SK-N-MC (cell line): ENCODE results near the gene CALN1.

Source experiments
- EZH2 ChIP-seq: fragments of 200-600 bp; sonication (generic); IDR thresholded peaks from one replicate; pipeline ENCODE4 v1.6.1; 2017; ENCODE audit warnings: antibody characterized with exemption
- POLR2AphosphoS5 ChIP-seq: IDR thresholded peaks from 2 replicates; pipeline ENCODE4 v1.6.1; 2012; ENCODE audit warnings: mild to moderate bottlenecking, low read depth, low read length, borderline replicate concordance

DNA sequence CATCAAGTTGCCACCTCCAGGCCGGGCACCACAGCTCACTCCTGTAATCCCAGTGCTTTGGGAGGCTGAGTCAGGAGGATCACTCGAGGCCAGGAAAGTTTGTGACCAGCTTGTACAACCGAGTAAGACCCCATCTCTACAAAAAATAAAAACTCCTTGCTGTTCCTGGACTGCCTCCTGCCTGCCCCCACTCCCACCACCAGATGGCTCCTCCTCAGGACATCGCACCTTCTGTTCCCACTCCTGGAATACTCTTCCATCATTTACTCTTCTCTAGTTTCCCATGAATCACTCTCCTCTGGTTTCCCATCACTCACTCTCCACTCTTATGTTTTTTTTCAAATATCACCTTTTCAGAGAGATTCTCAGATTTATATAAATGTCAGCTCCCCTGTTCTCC lies 540.7 kb downstream of the CALN1 start:
- no peak for TF ChIP-seq EZH2
- no peak for TF ChIP-seq POLR2AphosphoS5
